HG02885 (cell line): Measurements from ENCODE around the gene NSD2.
A peak's percentile ranks its signal among the peaks of the same experiment; 100 is the strongest.
"Not testable (repeated sequence)": the region's sequence is repeated elsewhere in the genome, so short reads cannot be mapped to it uniquely, and the experiment has no call there.

Source experiments
- ATAC-seq: cut with Tn5 transposase; IDR thresholded peaks from one replicate; pipeline ENCODE4 v1.9.1; 2021; ENCODE audit warnings: mild to moderate bottlenecking; ENCODE audit not compliant: unreplicated experiment, poor library complexity

NSD2 gene

GRCh38 chr4:1992468-1993168 is 121.4 kb downstream of the NSD2 start:
- ATAC-seq: no peak

GRCh38 chr4:1993169-1993516 is 122.0 kb downstream of the NSD2 start:
- no peak for ATAC-seq

- not testable (repeated sequence) for ATAC-seq
Measured at GRCh38 chr4:1993718-1994516, 122.7 kb downstream of the NSD2 start.

GRCh38 chr4:1994938-1995337 is 123.7 kb downstream of the NSD2 start:
- ATAC-seq: no peak

- no peak for ATAC-seq
Measured at GRCh38 chr4:1996866-1997611, 125.8 kb downstream of the NSD2 start.

GRCh38 chr4:1997712-1998111 is 126.5 kb downstream of the NSD2 start:
- no peak for ATAC-seq

GRCh38 chr4:1998296-1998695 is 127.1 kb downstream of the NSD2 start:
- no peak for ATAC-seq

- not testable (repeated sequence) for ATAC-seq
Measured at GRCh38 chr4:1999308-1999707, 128.1 kb downstream of the NSD2 start.

GRCh38 chr4:2003361-2003760 is 132.2 kb downstream of the NSD2 start:
- not testable (repeated sequence) for ATAC-seq

GRCh38 chr4:2006367-2006766 is 135.2 kb downstream of the NSD2 start:
- no peak for ATAC-seq

- no peak for ATAC-seq
Measured at GRCh38 chr4:2006956-2007653, 135.9 kb downstream of the NSD2 start.

GRCh38 chr4:2007804-2008670 is 136.8 kb downstream of the NSD2 start:
- ATAC-seq: no peak

- no peak for ATAC-seq
Measured at GRCh38 chr4:2008671-2008920, 137.4 kb downstream of the NSD2 start.

GRCh38 chr4:2008921-2009650 is 137.9 kb downstream of the NSD2 start, which contains the start of gene NELFA:
Gene NELFA, minus strand, starts transcription at chr4:2008974. Its CDS starts 15 bp downstream, at chr4:2008959.
- ATAC-seq: peak; percentile 81

- peak; percentile 19 for ATAC-seq
Measured at GRCh38 chr4:2009651-2010233, 138.5 kb downstream of the NSD2 start.

- ATAC-seq: no peak
Measured at GRCh38 chr4:2011583-2011982, 140.4 kb downstream of the NSD2 start.

GRCh38 chr4:2015008-2015407 is 143.8 kb downstream of the NSD2 start:
- no peak for ATAC-seq

- not testable (repeated sequence) for ATAC-seq
Measured at GRCh38 chr4:2021358-2022018, 150.3 kb downstream of the NSD2 start.
